ENCODE data around the gene CADPS.

DNA sequence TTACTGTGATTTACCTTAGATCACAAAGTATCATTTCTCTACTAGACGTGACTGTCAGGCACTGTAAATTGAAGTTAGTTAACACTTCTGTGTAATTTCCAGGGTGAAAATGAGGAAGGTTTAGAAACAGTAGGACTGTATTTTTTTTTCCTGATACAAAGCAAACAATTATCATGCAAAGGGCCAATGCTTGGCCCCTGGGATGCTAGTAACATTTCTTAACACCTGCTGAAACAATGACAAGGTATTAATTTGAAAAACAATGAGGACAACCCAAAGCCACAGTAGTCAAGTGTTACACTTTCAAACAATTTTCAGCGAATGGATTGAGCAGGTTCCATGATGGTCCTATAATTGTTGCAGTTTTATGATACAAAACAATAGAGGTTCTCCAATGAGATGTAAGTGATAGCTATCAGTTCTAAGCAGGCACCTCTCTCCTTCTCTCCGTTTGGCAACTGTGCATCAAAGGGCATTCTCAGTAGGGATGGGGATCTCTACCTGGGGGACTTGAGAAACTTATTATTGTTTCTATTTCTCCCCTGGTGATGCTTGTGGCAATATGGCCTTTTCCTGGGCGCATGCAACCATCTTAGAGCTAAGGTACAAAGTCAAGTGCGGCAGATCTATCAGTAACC, 435.9 kb downstream of the CADPS start:
- no peak for TF ChIP-seq EZH2 (IDR thresholded peaks at IDR 0.05; ENCODE audit: borderline replicate concordance)
- TF ChIP-seq, protein P1, sequence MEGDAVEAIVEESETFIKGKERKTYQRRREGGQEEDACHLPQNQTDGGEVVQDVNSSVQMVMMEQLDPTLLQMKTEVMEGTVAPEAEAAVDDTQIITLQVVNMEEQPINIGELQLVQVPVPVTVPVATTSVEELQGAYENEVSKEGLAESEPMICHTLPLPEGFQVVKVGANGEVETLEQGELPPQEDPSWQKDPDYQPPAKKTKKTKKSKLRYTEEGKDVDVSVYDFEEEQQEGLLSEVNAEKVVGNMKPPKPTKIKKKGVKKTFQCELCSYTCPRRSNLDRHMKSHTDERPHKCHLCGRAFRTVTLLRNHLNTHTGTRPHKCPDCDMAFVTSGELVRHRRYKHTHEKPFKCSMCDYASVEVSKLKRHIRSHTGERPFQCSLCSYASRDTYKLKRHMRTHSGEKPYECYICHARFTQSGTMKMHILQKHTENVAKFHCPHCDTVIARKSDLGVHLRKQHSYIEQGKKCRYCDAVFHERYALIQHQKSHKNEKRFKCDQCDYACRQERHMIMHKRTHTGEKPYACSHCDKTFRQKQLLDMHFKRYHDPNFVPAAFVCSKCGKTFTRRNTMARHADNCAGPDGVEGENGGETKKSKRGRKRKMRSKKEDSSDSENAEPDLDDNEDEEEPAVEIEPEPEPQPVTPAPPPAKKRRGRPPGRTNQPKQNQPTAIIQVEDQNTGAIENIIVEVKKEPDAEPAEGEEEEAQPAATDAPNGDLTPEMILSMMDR (IDR thresholded peaks at IDR 0.05; ENCODE audit: poor library complexity), result no peak
- no peak for TF ChIP-seq EZH2phosphoT487 (IDR thresholded peaks at IDR 0.05; ENCODE audit: low read depth, severe bottlenecking, unreplicated experiment)

Measured in hepatocyte (in vitro differentiated cells).